ENCODE data around the gene ACCSL.

The ACCSL gene

DNA sequence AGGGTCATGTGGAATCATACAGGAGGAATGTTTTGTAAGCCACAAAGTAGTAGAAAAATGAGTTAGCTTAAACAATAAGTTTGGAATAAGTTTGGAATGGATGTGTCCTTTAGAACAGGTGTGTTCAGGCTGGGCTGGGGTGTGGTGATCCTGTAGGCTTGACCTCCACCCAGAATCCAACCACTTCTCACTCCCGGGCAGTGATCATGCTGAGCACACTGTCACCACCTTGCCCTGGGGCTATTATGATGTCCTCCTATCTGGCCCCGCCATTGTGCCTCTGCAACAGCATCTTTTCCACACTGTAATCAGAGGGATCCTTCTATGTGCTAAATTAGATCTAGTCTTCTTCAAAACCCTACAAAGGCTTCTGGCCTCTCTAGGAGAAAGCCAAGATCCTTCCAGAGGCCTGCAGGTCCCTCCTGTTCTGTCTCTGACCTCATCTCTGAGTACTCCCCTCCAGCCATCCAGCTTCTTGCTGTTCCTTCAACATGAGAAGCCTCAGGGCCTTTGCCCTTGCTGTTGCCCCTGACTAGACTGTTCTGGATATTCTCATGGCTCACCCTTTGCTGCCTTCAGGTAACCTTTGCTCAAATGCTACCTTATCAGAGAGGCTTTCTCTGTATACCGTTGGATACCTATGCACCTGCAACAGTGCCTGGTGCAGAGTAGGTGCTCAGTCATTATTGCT lies 18.8 kb upstream of the ACCSL start:
- no peak overlapping the region for H3K4me3 ChIP-seq (ENCODE audit: low read depth, low read length)
- DNase-seq (ENCODE audit: low read depth), result no peak
- no peak for TF ChIP-seq CTCF (IDR thresholded peaks at IDR 0.05; ENCODE audit: insufficient read depth, low read depth, low read length, missing control alignments)

GRCh38 chr11:44029507-44029845 lies 18.3 kb upstream of the ACCSL start:
- TF ChIP-seq CTCF (IDR thresholded peaks at IDR 0.05; ENCODE audit: insufficient read depth, low read depth, low read length, missing control alignments), result no peak
- no peak overlapping the region for H3K4me3 ChIP-seq (ENCODE audit: low read depth, low read length)
- no peak for DNase-seq (ENCODE audit: low read depth)

DNA sequence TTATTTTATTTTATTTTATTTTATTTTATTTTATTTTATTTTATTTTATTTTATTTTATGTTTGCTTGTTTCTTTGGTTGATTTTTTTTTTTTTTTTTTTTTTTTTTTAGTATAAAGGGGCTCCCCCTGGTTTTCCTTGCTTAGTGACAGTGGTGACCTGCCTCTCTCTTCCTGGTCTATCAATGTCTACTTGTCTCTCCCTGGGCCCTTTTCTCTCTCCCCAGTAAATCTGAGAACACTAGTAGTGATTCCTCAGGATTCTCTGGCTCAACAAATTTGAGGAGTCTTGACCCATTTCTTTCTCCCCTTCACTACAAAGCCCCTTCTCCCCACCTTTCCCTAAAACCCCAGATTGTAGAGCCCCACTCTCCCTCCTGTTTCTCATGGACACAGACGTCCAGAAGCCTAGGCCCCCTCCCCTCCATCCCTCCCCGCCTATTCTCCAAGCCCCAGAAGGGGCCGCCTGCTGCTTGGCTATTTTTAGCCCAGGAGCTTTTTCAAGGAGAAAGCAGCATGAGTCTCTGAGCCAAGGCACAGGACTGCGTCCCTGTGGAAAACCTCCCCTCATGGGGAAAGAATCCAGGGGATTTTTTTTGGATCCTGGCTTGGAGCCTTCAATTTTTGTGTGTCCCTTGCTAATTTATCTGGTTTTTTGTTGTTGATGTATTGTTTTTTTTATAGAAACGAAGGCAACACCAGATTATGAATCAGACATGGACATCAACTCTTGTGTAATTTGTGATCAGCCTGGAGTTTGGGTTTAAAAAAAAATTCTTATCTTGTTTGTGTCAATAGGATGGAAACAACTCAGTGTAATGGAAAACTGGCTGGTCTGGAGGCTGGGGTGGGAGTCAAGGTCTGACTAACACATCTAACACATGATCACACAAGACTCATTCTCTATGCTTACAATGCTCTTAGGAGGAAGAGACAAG lies 17.5 kb upstream of the ACCSL start:
- DNase-seq (ENCODE audit: low read depth), result no peak

GRCh38 chr11:44030996-44031395 lies 16.8 kb upstream of the ACCSL start:
- H3K4me3 ChIP-seq (ENCODE audit: low read depth, low read length), result no peak overlapping the region
- TF ChIP-seq CTCF (IDR thresholded peaks at IDR 0.05; ENCODE audit: insufficient read depth, low read depth, low read length, missing control alignments), result no peak
- no peak for DNase-seq (ENCODE audit: low read depth)

More for the DNA sequence above, 17.5 kb upstream of the ACCSL start:
- H3K4me3 ChIP-seq (ENCODE audit: low read depth, low read length), result no peak overlapping the region
- no peak for TF ChIP-seq CTCF (IDR thresholded peaks at IDR 0.05; ENCODE audit: insufficient read depth, low read depth, low read length, missing control alignments)

- no peak for DNase-seq (ENCODE audit: low read depth)
- TF ChIP-seq CTCF (IDR thresholded peaks at IDR 0.05; ENCODE audit: insufficient read depth, low read depth, low read length, missing control alignments), result no peak
- H3K4me3 ChIP-seq (ENCODE audit: low read depth, low read length), result no peak overlapping the region
Measured at GRCh38 chr11:44031549-44031948, 16.2 kb upstream of the ACCSL start.

DNA sequence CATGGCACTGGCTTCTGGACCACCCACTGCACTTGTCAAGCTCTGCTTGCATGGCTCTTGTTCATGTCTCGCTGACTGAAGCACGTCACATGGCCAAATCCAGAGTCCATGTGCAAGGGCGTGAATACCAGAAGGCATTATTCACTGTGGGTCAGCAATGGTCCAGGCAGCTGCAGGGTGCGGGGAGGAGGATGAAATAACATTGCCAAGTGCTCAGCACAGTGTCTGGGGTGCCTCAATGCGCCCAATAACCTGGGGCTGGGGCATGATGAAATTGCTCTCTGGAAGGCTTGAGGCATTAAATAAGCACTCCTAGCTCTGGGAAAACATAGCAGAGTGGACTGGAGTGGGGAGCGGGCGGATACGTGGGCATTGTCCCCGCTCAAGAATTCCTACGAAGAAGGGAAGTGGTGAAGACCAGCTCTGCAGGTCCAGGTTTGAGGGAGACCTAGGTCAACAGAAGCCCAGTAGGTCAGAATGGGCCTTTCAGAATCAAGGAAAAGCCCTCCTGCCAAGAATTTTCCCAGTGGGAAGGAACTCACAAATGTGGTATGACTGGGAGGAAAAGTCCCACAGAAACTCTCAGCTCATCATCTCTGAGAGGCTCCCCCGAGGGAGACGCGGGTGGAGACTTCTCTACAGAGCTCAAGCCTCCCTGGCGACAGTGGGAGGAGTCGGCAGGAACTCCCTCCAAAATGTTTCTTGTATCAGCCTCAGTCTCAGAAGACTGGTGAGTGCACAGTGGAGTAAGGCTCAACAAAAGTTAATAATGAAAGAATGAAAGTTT lies 15.3 kb upstream of the ACCSL start:
- no peak for TF ChIP-seq CTCF (IDR thresholded peaks at IDR 0.05; ENCODE audit: insufficient read depth, low read depth, low read length, missing control alignments)
- DNase-seq (ENCODE audit: low read depth), result no peak

More for the DNA sequence above, 15.3 kb upstream of the ACCSL start:
- H3K4me3 ChIP-seq (ENCODE audit: low read depth, low read length), result no peak overlapping the region
